Measurements from ENCODE around the gene IRF1. TPM values are rescaled to one million over a fixed set of nuclear protein-coding genes. Genes with fewer than 3 reads are reported as not detected.

The IRF1 gene
- total and polyA plus RNA-seq, 4 donors: 9.5 to 42.6 (median 24.7) TPM

- Histone ChIP-seq H3K9me3 (ENCODE audit: control insufficient read depth in 4 of 4, low read length in 3 of 4) (no peaks in the 10 kb centered on the region), H3K36me3 (ENCODE audit: control insufficient read depth in 4 of 4, insufficient read depth in 3 of 4, low read depth in 1 of 4, low read length in 3 of 4) (peaks cover 0 to 3% (median 0%) of the 10 kb centered on the region in 4 donors), H3K4me1 (ENCODE audit: control insufficient read depth in 4 of 4, insufficient read depth in 4 of 4, low read length in 3 of 4) (peaks cover 16 to 76% (median 66%) of the 10 kb centered on the region in 4 donors), H3K4me3 (ENCODE audit: low read depth in 1 of 3, low read length in 3 of 3) (no peak overlapping the region), H3K9ac (ENCODE audit: low read depth in 1 of 2, low read length in 2 of 2) (no peak overlapping the region), H3K27ac (ENCODE audit: low read depth in 1 of 2, low read length in 2 of 2) (peak overlapping the region; percentile 75 to 89), H3K27me3 (ENCODE audit: control insufficient read depth in 4 of 4, insufficient read depth in 4 of 4, low read length in 3 of 4) (no peaks in the 10 kb centered on the region)
- TF ChIP-seq RXRA (IDR thresholded peaks at IDR 0.05) (peak; percentile 32 to 47), TAF1 (conservative IDR thresholded peaks at IDR 0.05) (no peak), HNF4A (conservative IDR thresholded peaks at IDR 0.05) (peak in 1 of 2 donors; percentile 0)
- 74% methylated on average over 4 of the region's 4 CpGs for WGBS
- no peak for DNase-seq (ENCODE audit: low spot score)
Measured at GRCh38 chr5:132467287-132467984, 23.1 kb downstream of the IRF1 start.

DNA sequence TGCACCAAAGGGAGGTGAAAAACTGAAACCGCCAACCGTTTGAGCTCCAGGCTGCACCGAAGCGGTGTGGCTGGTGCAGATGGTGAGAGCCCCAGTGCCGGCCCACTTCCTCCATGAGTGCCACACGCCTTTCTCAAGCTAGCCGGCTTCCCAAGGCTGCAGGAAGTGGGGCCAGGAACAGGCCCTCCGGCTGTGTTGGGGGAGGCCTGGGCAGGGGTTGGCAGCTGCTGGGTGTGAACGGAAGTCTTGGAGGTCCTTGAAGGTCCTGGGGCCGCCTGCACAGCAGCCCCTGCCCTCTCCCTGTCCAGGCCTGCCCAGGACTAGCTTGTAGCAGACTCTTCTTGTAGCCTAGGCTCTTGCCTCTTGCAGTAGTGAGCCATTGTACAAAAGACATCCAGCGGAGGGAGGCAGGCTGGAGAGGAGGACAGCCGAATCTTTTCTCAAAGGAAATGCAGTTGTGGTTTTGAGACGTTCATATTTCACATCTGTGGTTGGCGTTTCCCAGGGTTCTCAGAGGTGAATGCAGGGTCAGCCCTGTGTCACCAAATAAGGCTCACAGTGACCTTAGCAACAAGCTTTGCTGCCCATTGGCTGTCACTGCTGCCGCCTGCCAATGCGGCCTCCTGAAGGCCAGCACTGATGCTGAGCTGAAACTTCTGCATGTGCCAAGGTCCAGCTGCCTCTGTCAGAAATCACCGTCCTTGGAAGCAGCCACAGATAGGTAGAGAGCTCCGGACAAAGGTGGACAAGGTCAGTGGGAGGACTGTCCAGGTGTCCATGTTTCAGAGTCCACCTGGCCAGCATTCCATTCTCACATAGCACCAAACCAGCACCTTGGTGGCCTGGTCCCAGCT is 23.9 kb downstream of the IRF1 start:
- no peaks in the 10 kb centered on the region for H3K9me3 ChIP-seq (ENCODE audit: control insufficient read depth in 4 of 4, low read length in 3 of 4)
- no peak overlapping the region for H3K9ac ChIP-seq (ENCODE audit: low read depth in 1 of 2, low read length in 2 of 2)
- H3K4me1 ChIP-seq (ENCODE audit: control insufficient read depth in 4 of 4, insufficient read depth in 4 of 4, low read length in 3 of 4): peaks cover 16 to 84% (median 70%) of the 10 kb centered on the region in 4 donors
- peak overlapping the region; percentile 75 to 89 for H3K27ac ChIP-seq (ENCODE audit: low read depth in 1 of 2, low read length in 2 of 2)
- no peak overlapping the region for H3K4me3 ChIP-seq (ENCODE audit: low read depth in 1 of 3, low read length in 3 of 3)
- peaks cover 0 to 3% (median 0%) of the 10 kb centered on the region in 4 donors for H3K36me3 ChIP-seq (ENCODE audit: control insufficient read depth in 4 of 4, insufficient read depth in 3 of 4, low read depth in 1 of 4, low read length in 3 of 4)
- TF ChIP-seq EGR1 (IDR thresholded peaks at IDR 0.05; ENCODE audit: low read depth in 2 of 2): no peak
- TF ChIP-seq JUND (IDR thresholded peaks at IDR 0.05): peak in 1 of 2 donors; percentile 61
- no peak for TF ChIP-seq FOXA1 (IDR thresholded peaks at IDR 0.05)
- peak; percentile 55 for TF ChIP-seq FOXA2 (IDR thresholded peaks at IDR 0.05)
- TF ChIP-seq NR2F2 (IDR thresholded peaks at IDR 0.05): peak; percentile 62
- TF ChIP-seq, protein P1, sequence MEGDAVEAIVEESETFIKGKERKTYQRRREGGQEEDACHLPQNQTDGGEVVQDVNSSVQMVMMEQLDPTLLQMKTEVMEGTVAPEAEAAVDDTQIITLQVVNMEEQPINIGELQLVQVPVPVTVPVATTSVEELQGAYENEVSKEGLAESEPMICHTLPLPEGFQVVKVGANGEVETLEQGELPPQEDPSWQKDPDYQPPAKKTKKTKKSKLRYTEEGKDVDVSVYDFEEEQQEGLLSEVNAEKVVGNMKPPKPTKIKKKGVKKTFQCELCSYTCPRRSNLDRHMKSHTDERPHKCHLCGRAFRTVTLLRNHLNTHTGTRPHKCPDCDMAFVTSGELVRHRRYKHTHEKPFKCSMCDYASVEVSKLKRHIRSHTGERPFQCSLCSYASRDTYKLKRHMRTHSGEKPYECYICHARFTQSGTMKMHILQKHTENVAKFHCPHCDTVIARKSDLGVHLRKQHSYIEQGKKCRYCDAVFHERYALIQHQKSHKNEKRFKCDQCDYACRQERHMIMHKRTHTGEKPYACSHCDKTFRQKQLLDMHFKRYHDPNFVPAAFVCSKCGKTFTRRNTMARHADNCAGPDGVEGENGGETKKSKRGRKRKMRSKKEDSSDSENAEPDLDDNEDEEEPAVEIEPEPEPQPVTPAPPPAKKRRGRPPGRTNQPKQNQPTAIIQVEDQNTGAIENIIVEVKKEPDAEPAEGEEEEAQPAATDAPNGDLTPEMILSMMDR (IDR thresholded peaks at IDR 0.05; ENCODE audit: low read depth, low read length, missing input control): no peak
- TF ChIP-seq RXRA (IDR thresholded peaks at IDR 0.05): peak; percentile 97 to 98
- peak; percentile 98 to 99 for TF ChIP-seq HNF4A (conservative IDR thresholded peaks at IDR 0.05)
- no peak for TF ChIP-seq GABPA (IDR thresholded peaks at IDR 0.05 in 1 of 2, conservative IDR thresholded peaks at IDR 0.05 in 1 of 2)
- TF ChIP-seq REST (IDR thresholded peaks at IDR 0.05): peak; percentile 61
- TF ChIP-seq, protein P2, sequence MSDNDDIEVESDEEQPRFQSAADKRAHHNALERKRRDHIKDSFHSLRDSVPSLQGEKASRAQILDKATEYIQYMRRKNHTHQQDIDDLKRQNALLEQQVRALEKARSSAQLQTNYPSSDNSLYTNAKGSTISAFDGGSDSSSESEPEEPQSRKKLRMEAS (IDR thresholded peaks at IDR 0.05): peak; percentile 79
- no peak for TF ChIP-seq TAF1 (conservative IDR thresholded peaks at IDR 0.05)
- peak; percentile 41 to 66 for TF ChIP-seq RAD21 (IDR thresholded peaks at IDR 0.05)
- TF ChIP-seq, protein P3, sequence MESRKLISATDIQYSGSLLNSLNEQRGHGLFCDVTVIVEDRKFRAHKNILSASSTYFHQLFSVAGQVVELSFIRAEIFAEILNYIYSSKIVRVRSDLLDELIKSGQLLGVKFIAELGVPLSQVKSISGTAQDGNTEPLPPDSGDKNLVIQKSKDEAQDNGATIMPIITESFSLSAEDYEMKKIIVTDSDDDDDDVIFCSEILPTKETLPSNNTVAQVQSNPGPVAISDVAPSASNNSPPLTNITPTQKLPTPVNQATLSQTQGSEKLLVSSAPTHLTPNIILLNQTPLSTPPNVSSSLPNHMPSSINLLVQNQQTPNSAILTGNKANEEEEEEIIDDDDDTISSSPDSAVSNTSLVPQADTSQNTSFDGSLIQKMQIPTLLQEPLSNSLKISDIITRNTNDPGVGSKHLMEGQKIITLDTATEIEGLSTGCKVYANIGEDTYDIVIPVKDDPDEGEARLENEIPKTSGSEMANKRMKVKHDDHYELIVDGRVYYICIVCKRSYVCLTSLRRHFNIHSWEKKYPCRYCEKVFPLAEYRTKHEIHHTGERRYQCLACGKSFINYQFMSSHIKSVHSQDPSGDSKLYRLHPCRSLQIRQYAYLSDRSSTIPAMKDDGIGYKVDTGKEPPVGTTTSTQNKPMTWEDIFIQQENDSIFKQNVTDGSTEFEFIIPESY (IDR thresholded peaks at IDR 0.05): peak; percentile 22
- peak; percentile 96 for TF ChIP-seq SP1 (IDR thresholded peaks at IDR 0.05)
- TF ChIP-seq HNF4G (IDR thresholded peaks at IDR 0.05): peak; percentile 91
- peak; percentile 58 for TF ChIP-seq YY1 (IDR thresholded peaks at IDR 0.05)
- TF ChIP-seq ATF3 (IDR thresholded peaks at IDR 0.05): peak; percentile 31
- no peak for DNase-seq (ENCODE audit: low spot score)
- H3K27me3 ChIP-seq (ENCODE audit: control insufficient read depth in 4 of 4, insufficient read depth in 4 of 4, low read length in 3 of 4): no peaks in the 10 kb centered on the region
- WGBS: 47% methylated on average over 18 of the region's 18 CpGs

Data from liver (tissue), 9 donors.